NCI-H2227 (cell line): ENCODE results near the gene AFF1.
A peak's percentile ranks its signal among the peaks of the same experiment; 100 is the strongest.

Source experiments
- DNase-seq: peaks from one replicate; lab custom pipeline; 2025; ENCODE audit not compliant: unreplicated experiment; lab: John Stamatoyannopoulos, UW

Gene AFF1

GRCh38 chr4:86921608-86922252, 13.1 kb upstream of the AFF1 start:
- no peak for DNase-seq

- DNase-seq = no peak
Measured at GRCh38 chr4:86924811-86925210, 10.0 kb upstream of the AFF1 start.

- DNase-seq = no peak
Measured at GRCh38 chr4:86926435-86927086, 8.2 kb upstream of the AFF1 start.

GRCh38 chr4:86927843-86928395, 6.9 kb upstream of the AFF1 start:
- DNase-seq = no peak

- no peak for DNase-seq
Measured at GRCh38 chr4:86928400-86929255, 6.2 kb upstream of the AFF1 start.

- DNase-seq = peak; percentile 27
Measured at GRCh38 chr4:86934147-86934770, 552 bp upstream of the AFF1 start.

GRCh38 chr4:86935566-86935852, 698 bp downstream of the AFF1 start:
- no peak for DNase-seq

- DNase-seq = peak; percentile 33
Measured at GRCh38 chr4:86935853-86936733, 1.3 kb downstream of the AFF1 start.

GRCh38 chr4:86938771-86939520, 4.1 kb downstream of the AFF1 start:
- DNase-seq = no peak

GRCh38 chr4:86939729-86940575, 5.1 kb downstream of the AFF1 start:
- no peak for DNase-seq

- no peak for DNase-seq
Measured at GRCh38 chr4:86940920-86941460, 6.2 kb downstream of the AFF1 start.

GRCh38 chr4:86942185-86942666, 7.4 kb downstream of the AFF1 start:
- no peak for DNase-seq

GRCh38 chr4:86944964-86945781, 10.4 kb downstream of the AFF1 start:
- DNase-seq = no peak

GRCh38 chr4:86946868-86947500, 12.2 kb downstream of the AFF1 start:
- no peak for DNase-seq

- DNase-seq = no peak
Measured at GRCh38 chr4:86947501-86948120, 12.8 kb downstream of the AFF1 start.

GRCh38 chr4:86948276-86948675, 13.5 kb downstream of the AFF1 start:
- DNase-seq = no peak
